SK-N-SH (cell line): ENCODE data around the gene ATP8A2.

Experiments used
- CHD2 ChIP-seq: fragments of 150-350 bp; IDR thresholded peaks from 2 replicates; pipeline ENCODE4 v1.6.1; 2018; ENCODE audit warnings: low read length; ENCODE audit not compliant: partially characterized antibody
- EP300 ChIP-seq, 2 experiments: IDR thresholded peaks; 2 replicates each; pipeline versions ENCODE4 v1.4.0 to v1.6.1; 2012; ENCODE audit warnings: borderline replicate concordance in 1 of 2, low read depth in 1 of 2, low read length in 1 of 2
- EZH2phosphoT487 ChIP-seq: fragments of 200-600 bp; sonication (generic); IDR thresholded peaks from 2 replicates; pipeline ENCODE4 v1.6.1; 2017; ENCODE audit warnings: low read depth, mixed run types, mild to moderate bottlenecking, antibody characterized with exemption, moderate library complexity, borderline replicate concordance
- GABPA ChIP-seq: IDR thresholded peaks from 2 replicates; pipeline ENCODE4 v1.4.0; 2012; ENCODE audit warnings: low read depth, mild to moderate bottlenecking
- GATA2 ChIP-seq: sonication (generic); formaldehyde crosslinking; IDR thresholded peaks from 2 replicates; pipeline ENCODE4 v1.5.0; 2020; ENCODE audit warnings: mild to moderate bottlenecking, missing genetic modification reagents
- POLR2AphosphoS5 ChIP-seq: IDR thresholded peaks from 2 replicates; pipeline ENCODE4 v1.6.1; 2012; ENCODE audit warnings: low read depth, low read length
- SIN3A ChIP-seq: IDR thresholded peaks from 2 replicates; pipeline ENCODE4 v1.6.1; 2012; ENCODE audit warnings: low read depth, mild to moderate bottlenecking, low read length, moderate library complexity, borderline replicate concordance
- TF ChIP-seq, protein P1 (sequence below): fragments of 200-600 bp; sonication (generic); IDR thresholded peaks from 2 replicates; pipeline ENCODE4 v1.6.1; 2017; ENCODE audit warnings: antibody characterized with exemption, mild to moderate bottlenecking, moderate library complexity

- TF ChIP-seq, protein P1, sequence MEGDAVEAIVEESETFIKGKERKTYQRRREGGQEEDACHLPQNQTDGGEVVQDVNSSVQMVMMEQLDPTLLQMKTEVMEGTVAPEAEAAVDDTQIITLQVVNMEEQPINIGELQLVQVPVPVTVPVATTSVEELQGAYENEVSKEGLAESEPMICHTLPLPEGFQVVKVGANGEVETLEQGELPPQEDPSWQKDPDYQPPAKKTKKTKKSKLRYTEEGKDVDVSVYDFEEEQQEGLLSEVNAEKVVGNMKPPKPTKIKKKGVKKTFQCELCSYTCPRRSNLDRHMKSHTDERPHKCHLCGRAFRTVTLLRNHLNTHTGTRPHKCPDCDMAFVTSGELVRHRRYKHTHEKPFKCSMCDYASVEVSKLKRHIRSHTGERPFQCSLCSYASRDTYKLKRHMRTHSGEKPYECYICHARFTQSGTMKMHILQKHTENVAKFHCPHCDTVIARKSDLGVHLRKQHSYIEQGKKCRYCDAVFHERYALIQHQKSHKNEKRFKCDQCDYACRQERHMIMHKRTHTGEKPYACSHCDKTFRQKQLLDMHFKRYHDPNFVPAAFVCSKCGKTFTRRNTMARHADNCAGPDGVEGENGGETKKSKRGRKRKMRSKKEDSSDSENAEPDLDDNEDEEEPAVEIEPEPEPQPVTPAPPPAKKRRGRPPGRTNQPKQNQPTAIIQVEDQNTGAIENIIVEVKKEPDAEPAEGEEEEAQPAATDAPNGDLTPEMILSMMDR, result no peak
- TF ChIP-seq EZH2phosphoT487 (no peak), SIN3A (no peak), GABPA (no peak), EP300 (IDR thresholded peaks at IDR 0.05; ENCODE audit: borderline replicate concordance in 1 of 2, low read depth in 1 of 2, low read length in 1 of 2) (no peak), POLR2AphosphoS5 (no peak), CHD2 (no peak), GATA2 (CRISPR knock-in tag) (no peak)
These were observed 595.4 kb downstream of the ATP8A2 start for GRCh38 chr13:25967144-25967543.
